ENCODE data around the gene CDH16. TPM values are rescaled to one million over a fixed set of nuclear protein-coding genes. Genes with fewer than 3 reads are reported as not detected.
A peak's percentile ranks its signal among the peaks of the same experiment; 100 is the strongest.

Gene CDH16
- total and polyA plus RNA-seq, 2 of the 13 experiments (the other 11 are each of a cell fraction or from before 2014, with no cell fraction given): 2.7 to 3.9 TPM

- TF ChIP-seq ZNF543 (CRISPR knock-in tag; IDR thresholded peaks at IDR 0.05): 0 out of 2 replicates have a peak, but pooled peaks have one; percentile 28
- TF ChIP-seq RORA (CRISPR knock-in tag; IDR thresholded peaks at IDR 0.05): no peak
- no peak for TF ChIP-seq ZBTB49 (CRISPR knock-in tag; IDR thresholded peaks at IDR 0.05; ENCODE audit: borderline replicate concordance)
- peak; percentile 91 for TF ChIP-seq ZNF230 (CRISPR knock-in tag; IDR thresholded peaks at IDR 0.05)
- no peak for TF ChIP-seq ZBTB37 (CRISPR knock-in tag; IDR thresholded peaks at IDR 0.05)
- no peak for TF ChIP-seq ZBTB1 (CRISPR knock-in tag; IDR thresholded peaks at IDR 0.05; ENCODE audit: borderline replicate concordance)
- peak; percentile 91 for TF ChIP-seq ZNF292 (CRISPR knock-in tag; IDR thresholded peaks at IDR 0.05; ENCODE audit: borderline replicate concordance, low read depth)
- peak; percentile 76; the same call in 1 of the 2 replicates for TF ChIP-seq ZNF253 (CRISPR knock-in tag; IDR thresholded peaks at IDR 0.05; ENCODE audit: borderline replicate concordance)
- TF ChIP-seq ZSCAN22 (CRISPR knock-in tag; IDR thresholded peaks at IDR 0.05): no peak
- TF ChIP-seq ETV5 (CRISPR knock-in tag; IDR thresholded peaks at IDR 0.05; ENCODE audit: borderline replicate concordance): peak; percentile 52
- peak; percentile 70 for TF ChIP-seq RBM39 (IDR thresholded peaks at IDR 0.05; ENCODE audit: low read depth, low read length, poor library complexity, severe bottlenecking)
- TF ChIP-seq ZNF781 (CRISPR knock-in tag; IDR thresholded peaks at IDR 0.05; ENCODE audit: borderline replicate concordance, not compliant biosample characterization): peak; percentile 59
- TF ChIP-seq ZNF329 (CRISPR knock-in tag; IDR thresholded peaks at IDR 0.05; ENCODE audit: low read depth): peak; percentile 76; the same call in 1 of the 2 replicates
- peak; percentile 100 for TF ChIP-seq XRCC5 (optimal IDR thresholded peaks at IDR 0.05; ENCODE audit: low read length)
- 0 out of 2 replicates have a peak, but pooled peaks have one; percentile 61 for TF ChIP-seq TFE3 (CRISPR knock-in tag; IDR thresholded peaks at IDR 0.05)
- TF ChIP-seq ZNF275 (CRISPR knock-in tag; IDR thresholded peaks at IDR 0.05; ENCODE audit: borderline replicate concordance): no peak
- TF ChIP-seq ZSCAN20 (CRISPR knock-in tag; IDR thresholded peaks at IDR 0.05; ENCODE audit: borderline replicate concordance): peak; percentile 91; the same call in 1 of the 2 replicates
- no peak for TF ChIP-seq MAZ (IDR thresholded peaks at IDR 0.05; ENCODE audit: borderline replicate concordance, low read depth, low read length)
- peak; percentile 77; the same call in 1 of the 2 replicates for TF ChIP-seq MAZ (CRISPR knock-in tag; IDR thresholded peaks at IDR 0.05; ENCODE audit: low read depth)
- TF ChIP-seq TBP (CRISPR knock-in tag; IDR thresholded peaks at IDR 0.05): no peak
Measured at GRCh38 chr16:66872943-66873684, 45.6 kb downstream of the CDH16 start (continued).

Data from HepG2 (cell line).